Memory B cell (primary cell): Measurements from ENCODE around the gene PRDM11.

ENCODE experiments used
- ATAC-seq: fragments of 150-1000 bp; cut with Tn5 transposase; 2 replicates; pipeline ENCODE4 v1.10.0; 2021; ENCODE audit warnings: low read depth, mild to moderate bottlenecking, moderate library complexity
- DNase-seq, 2 donors: peaks; one replicate each; pipeline ENCODE4 v3.0.0; 2022; ENCODE audit warnings: low spot score in 2 of 2
- H3K27ac Mint-ChIP-seq: one replicate; pipeline ENCODE4 v1.8.0; 2022; ENCODE audit warnings: mild to moderate bottlenecking, moderate library complexity, mixed read lengths
- H3K27me3 Mint-ChIP-seq: one replicate; pipeline ENCODE4 v1.8.0; 2022; ENCODE audit warnings: mixed read lengths
- H3K36me3 Mint-ChIP-seq: one replicate; pipeline ENCODE4 v1.8.0; 2022; ENCODE audit warnings: mild to moderate bottlenecking, mixed read lengths
- H3K4me1 Mint-ChIP-seq: one replicate; pipeline ENCODE4 v1.8.0; 2022; ENCODE audit warnings: mixed read lengths
- H3K4me3 Mint-ChIP-seq: one replicate; pipeline ENCODE4 v1.8.0; 2022; ENCODE audit warnings: mild to moderate bottlenecking, moderate library complexity, mixed read lengths
- H3K9me3 Mint-ChIP-seq: one replicate; pipeline ENCODE4 v1.8.0; 2022; ENCODE audit warnings: mixed read lengths

PRDM11 gene

GRCh38 chr11:45157247-45158209 is 11.1 kb downstream of the PRDM11 start:
- DNase-seq (no peak), ATAC-seq (no peak)
- no peak overlapping the region for H3K27ac Mint-ChIP-seq
- no peaks in the 10 kb centered on the region for H3K27me3 Mint-ChIP-seq
- peaks cover 39% of the 10 kb centered on the region for H3K4me1 Mint-ChIP-seq
- no peaks in the 10 kb centered on the region for H3K9me3 Mint-ChIP-seq
- peaks cover 8% of the 10 kb centered on the region for H3K36me3 Mint-ChIP-seq
- H3K4me3 Mint-ChIP-seq = no peak overlapping the region

GRCh38 chr11:45158210-45158731 is 11.8 kb downstream of the PRDM11 start:
- DNase-seq = no peak

GRCh38 chr11:45158891-45159605 is 12.6 kb downstream of the PRDM11 start:
- Mint-ChIP-seq H3K27ac (no peak overlapping the region), H3K27me3 (no peaks in the 10 kb centered on the region), H3K4me1 (peaks cover 42% of the 10 kb centered on the region), H3K36me3 (peaks cover 6% of the 10 kb centered on the region), H3K4me3 (no peak overlapping the region), H3K9me3 (no peaks in the 10 kb centered on the region)
- ATAC-seq (no peak), DNase-seq (no peak)

More at GRCh38 chr11:45158210-45158731, 11.8 kb downstream of the PRDM11 start:
- H3K9me3 Mint-ChIP-seq = no peaks in the 10 kb centered on the region
- H3K36me3 Mint-ChIP-seq = peaks cover 6% of the 10 kb centered on the region
- peaks cover 37% of the 10 kb centered on the region for H3K4me1 Mint-ChIP-seq
- ATAC-seq = no peak
- no peak overlapping the region for H3K27ac Mint-ChIP-seq
- H3K4me3 Mint-ChIP-seq = no peak overlapping the region
- no peaks in the 10 kb centered on the region for H3K27me3 Mint-ChIP-seq

GRCh38 chr11:45159781-45160365 is 13.4 kb downstream of the PRDM11 start:
- peaks cover 7% of the 10 kb centered on the region for H3K36me3 Mint-ChIP-seq

GRCh38 chr11:45161252-45162063 is 15.0 kb downstream of the PRDM11 start:
- H3K27me3 Mint-ChIP-seq = no peaks in the 10 kb centered on the region
- ATAC-seq (no peak), DNase-seq (no peak)
- no peak overlapping the region for H3K4me3 Mint-ChIP-seq
- no peaks in the 10 kb centered on the region for H3K9me3 Mint-ChIP-seq
- H3K27ac Mint-ChIP-seq = no peak overlapping the region
- peaks cover 36% of the 10 kb centered on the region for H3K4me1 Mint-ChIP-seq
- H3K36me3 Mint-ChIP-seq = peaks cover 11% of the 10 kb centered on the region

More at GRCh38 chr11:45159781-45160365, 13.4 kb downstream of the PRDM11 start:
- Mint-ChIP-seq H3K9me3 (no peaks in the 10 kb centered on the region), H3K27ac (no peak overlapping the region), H3K4me1 (peaks cover 36% of the 10 kb centered on the region), H3K4me3 (no peak overlapping the region), H3K27me3 (no peaks in the 10 kb centered on the region)
- no peak for DNase-seq
- no peak for ATAC-seq

- Mint-ChIP-seq H3K4me3 (no peak overlapping the region), H3K4me1 (peaks cover 35% of the 10 kb centered on the region)
These were observed 15.6 kb downstream of the PRDM11 start for GRCh38 chr11:45162064-45162375.

GRCh38 chr11:45162916-45163879 is 16.8 kb downstream of the PRDM11 start:
- ATAC-seq (no peak), DNase-seq (no peak)

More at GRCh38 chr11:45162064-45162375, 15.6 kb downstream of the PRDM11 start:
- no peak for DNase-seq
- Mint-ChIP-seq H3K9me3 (no peaks in the 10 kb centered on the region), H3K27ac (no peak overlapping the region), H3K27me3 (no peaks in the 10 kb centered on the region), H3K36me3 (peaks cover 7% of the 10 kb centered on the region)
- ATAC-seq = no peak

GRCh38 chr11:45163956-45164575 is 17.6 kb downstream of the PRDM11 start:
- H3K4me3 Mint-ChIP-seq = no peak overlapping the region
- no peak for ATAC-seq
- peaks cover 27% of the 10 kb centered on the region for H3K4me1 Mint-ChIP-seq
- no peaks in the 10 kb centered on the region for H3K27me3 Mint-ChIP-seq
- no peak overlapping the region for H3K27ac Mint-ChIP-seq
- peaks cover 6% of the 10 kb centered on the region for H3K36me3 Mint-ChIP-seq
- no peak for DNase-seq
- H3K9me3 Mint-ChIP-seq = no peaks in the 10 kb centered on the region

More at GRCh38 chr11:45162916-45163879, 16.8 kb downstream of the PRDM11 start:
- no peak overlapping the region for H3K4me3 Mint-ChIP-seq
- no peak overlapping the region for H3K27ac Mint-ChIP-seq
- no peaks in the 10 kb centered on the region for H3K27me3 Mint-ChIP-seq
- H3K4me1 Mint-ChIP-seq = peaks cover 33% of the 10 kb centered on the region
- H3K9me3 Mint-ChIP-seq = no peaks in the 10 kb centered on the region
- peaks cover 6% of the 10 kb centered on the region for H3K36me3 Mint-ChIP-seq

GRCh38 chr11:45165386-45165785 is 18.9 kb downstream of the PRDM11 start:
- Mint-ChIP-seq H3K36me3 (peaks cover 6% of the 10 kb centered on the region), H3K9me3 (no peaks in the 10 kb centered on the region), H3K27me3 (no peaks in the 10 kb centered on the region), H3K4me1 (peaks cover 28% of the 10 kb centered on the region), H3K4me3 (no peak overlapping the region), H3K27ac (no peak overlapping the region)
- DNase-seq (no peak), ATAC-seq (no peak)

GRCh38 chr11:45165806-45166603 is 19.6 kb downstream of the PRDM11 start:
- H3K4me3 Mint-ChIP-seq = no peak overlapping the region
- no peak overlapping the region for H3K27ac Mint-ChIP-seq
- H3K4me1 Mint-ChIP-seq = peaks cover 32% of the 10 kb centered on the region
- ATAC-seq (no peak), DNase-seq (no peak)
- H3K36me3 Mint-ChIP-seq = peaks cover 6% of the 10 kb centered on the region
- no peaks in the 10 kb centered on the region for H3K9me3 Mint-ChIP-seq
- H3K27me3 Mint-ChIP-seq = no peaks in the 10 kb centered on the region

GRCh38 chr11:45166604-45166897 is 20.1 kb downstream of the PRDM11 start:
- H3K36me3 Mint-ChIP-seq = peaks cover 6% of the 10 kb centered on the region
- DNase-seq (no peak), ATAC-seq (no peak)
- no peak overlapping the region for H3K4me3 Mint-ChIP-seq
- H3K9me3 Mint-ChIP-seq = no peaks in the 10 kb centered on the region
- H3K27me3 Mint-ChIP-seq = no peaks in the 10 kb centered on the region
- H3K4me1 Mint-ChIP-seq = peaks cover 35% of the 10 kb centered on the region
- H3K27ac Mint-ChIP-seq = no peak overlapping the region

- DNase-seq (no peak), ATAC-seq (no peak)
- H3K36me3 Mint-ChIP-seq = peaks cover 6% of the 10 kb centered on the region
- H3K27me3 Mint-ChIP-seq = no peaks in the 10 kb centered on the region
- H3K4me1 Mint-ChIP-seq = peaks cover 35% of the 10 kb centered on the region
- H3K27ac Mint-ChIP-seq = no peak overlapping the region
- no peaks in the 10 kb centered on the region for H3K9me3 Mint-ChIP-seq
- no peak overlapping the region for H3K4me3 Mint-ChIP-seq
These were observed 20.8 kb downstream of the PRDM11 start for GRCh38 chr11:45167283-45167682.
